Ramos (cell line): ENCODE measurements around the gene ACSS1.

Source experiments
- in situ Hi-C: fragments of 300-500 bp; cut with MboI; formaldehyde crosslinking; loops from one replicate; pipeline ENCODE4 v1.14.3; 2022; ENCODE audit warnings: low sequenced_read_pairs; ENCODE audit not compliant: unreplicated experiment

ACSS1 gene

DNA sequence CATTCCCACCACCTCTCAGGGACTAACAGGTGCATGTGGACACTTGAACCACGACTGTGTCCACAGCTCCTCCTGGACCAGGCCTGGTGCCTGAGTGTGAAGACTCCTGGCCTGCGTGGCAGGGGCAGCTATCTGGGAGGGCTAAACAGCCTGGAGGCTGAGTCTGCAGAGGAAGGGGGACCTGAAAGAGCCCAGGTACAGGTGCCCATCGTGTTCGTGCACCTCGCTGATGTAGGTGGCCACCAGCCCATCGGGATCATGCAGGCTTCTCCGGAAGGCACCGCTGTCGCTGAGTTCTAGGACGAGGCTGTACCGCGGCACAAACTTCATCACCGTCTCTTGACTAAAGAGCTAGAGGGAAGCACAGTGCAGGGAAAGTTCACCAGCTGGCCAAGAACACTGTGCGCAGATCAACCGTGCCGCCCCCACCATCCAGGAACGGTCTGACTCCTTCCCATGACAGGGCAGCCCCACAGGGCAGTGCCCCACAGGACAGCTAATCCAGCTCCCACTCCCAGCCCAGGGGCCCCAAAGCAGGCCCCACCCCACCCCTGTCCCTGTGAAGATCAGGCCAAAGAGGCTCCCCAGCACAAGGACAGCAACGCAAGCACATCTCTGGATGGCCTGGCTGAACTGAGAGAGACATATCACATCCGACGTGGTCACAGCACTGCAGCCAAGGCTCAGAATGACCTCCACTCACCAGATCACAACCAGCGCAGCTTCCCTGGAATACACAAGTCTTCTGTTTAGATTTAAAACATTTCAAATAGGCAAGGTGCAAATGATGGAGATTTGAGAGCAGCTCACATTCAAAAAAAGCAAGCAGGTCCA is 94.0 kb downstream of the ACSS1 start:
- in situ Hi-C loops, result no loop called here

DNA sequence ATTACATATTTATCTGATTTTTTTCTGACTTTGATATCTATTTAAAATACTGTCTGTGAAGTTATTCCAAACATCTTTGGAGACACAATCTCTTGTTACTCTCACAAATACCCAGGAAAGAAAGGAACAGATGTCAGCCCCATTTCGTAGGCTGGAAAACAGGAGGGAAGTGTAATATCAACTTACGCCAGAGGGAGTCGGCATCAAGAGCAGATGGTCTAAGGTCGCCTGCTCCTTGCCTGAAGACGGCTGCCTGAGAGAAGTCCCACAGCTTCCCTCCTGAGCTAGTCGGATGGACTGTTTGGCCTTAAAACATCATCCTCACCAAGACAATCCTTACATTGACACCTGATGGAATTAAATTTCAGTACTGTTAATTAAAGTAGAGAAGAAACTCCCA is 95.4 kb downstream of the ACSS1 start:
- in situ Hi-C loops, result no loop called here

GRCh38 chr20:24962182-24962492 is 95.8 kb downstream of the ACSS1 start:
- in situ Hi-C loops, result no loop called here

DNA sequence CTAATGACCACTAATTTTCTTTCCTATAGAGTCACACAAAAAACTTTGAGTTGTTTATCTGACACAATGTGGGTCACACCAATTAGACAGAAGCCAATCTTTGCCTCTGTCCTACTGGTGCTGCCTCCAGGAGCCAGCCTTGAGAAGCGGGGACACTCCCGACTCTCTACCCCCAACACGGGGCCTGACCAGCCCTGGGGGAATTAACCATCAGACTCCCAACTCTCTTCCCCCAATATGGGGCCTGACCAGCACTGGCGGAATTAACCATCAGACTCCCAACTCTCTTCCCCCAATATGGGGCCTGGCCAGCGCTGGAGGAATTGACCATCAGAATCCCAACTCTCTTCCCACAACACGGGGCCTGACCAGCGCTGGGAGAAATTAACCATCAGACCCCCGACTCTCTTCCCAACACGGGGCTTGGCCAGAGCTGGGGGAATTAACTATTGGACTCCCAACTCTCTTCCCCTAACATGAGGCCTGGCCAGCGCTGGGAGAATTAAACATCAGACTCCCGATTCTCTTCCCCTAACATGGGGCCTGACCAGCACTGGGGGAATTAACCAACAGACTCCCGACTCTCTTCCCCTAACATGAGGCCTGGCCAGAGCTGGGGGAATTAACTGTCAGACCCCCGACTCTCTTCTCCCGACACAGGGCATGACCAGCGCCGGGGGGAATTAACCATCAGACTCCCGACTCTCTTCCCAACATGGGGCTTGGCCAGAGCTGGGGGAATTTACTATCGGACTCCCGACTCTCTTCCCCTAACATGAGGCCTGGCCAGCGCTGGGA is 96.4 kb downstream of the ACSS1 start:
- in situ Hi-C loops, result no loop called here

DNA sequence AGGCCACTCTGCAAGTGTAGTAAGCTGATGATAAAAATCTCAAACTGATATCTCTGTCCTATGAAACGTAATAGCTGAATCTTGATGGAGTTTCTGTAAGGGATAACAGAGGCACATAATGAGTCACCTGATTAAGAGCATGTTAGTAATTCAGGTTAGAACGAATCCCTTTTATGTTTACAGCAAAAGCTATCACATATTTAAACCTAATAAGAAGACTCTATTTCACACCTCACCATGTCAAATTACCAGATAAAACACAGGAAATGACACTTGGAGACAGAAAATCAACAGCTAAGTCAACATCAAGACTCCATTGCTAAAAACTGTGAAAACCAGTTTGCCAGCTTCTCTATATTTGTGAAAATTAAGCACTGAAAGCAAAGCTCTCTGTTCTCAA is 97.1 kb downstream of the ACSS1 start:
- in situ Hi-C loops, result no loop called here

DNA sequence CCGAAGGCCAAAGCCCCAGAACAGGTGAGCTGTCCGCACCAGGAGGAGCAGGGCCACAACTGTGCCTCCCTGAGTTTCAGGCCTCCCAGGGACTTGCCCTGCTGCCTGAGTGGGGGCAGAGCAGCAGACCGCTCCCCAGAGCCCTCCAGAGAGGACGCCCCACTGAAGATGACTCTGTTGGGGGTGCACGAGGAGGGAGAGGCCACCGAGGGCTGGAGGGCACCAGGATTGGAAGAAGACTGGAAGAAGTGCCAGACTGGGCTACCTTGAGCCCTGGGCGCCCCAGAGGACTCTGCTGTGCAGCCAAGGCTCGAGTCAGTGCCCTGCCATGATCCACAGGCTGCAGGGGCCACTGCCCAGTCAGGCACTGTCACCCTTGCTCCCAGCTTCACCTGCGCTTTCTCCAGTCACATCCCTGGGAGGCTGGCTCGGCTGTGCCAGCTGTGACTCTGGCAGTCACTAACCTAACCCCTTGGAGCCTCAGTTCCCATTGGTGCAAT is 97.6 kb downstream of the ACSS1 start:
- in situ Hi-C loops, result no loop called here

DNA sequence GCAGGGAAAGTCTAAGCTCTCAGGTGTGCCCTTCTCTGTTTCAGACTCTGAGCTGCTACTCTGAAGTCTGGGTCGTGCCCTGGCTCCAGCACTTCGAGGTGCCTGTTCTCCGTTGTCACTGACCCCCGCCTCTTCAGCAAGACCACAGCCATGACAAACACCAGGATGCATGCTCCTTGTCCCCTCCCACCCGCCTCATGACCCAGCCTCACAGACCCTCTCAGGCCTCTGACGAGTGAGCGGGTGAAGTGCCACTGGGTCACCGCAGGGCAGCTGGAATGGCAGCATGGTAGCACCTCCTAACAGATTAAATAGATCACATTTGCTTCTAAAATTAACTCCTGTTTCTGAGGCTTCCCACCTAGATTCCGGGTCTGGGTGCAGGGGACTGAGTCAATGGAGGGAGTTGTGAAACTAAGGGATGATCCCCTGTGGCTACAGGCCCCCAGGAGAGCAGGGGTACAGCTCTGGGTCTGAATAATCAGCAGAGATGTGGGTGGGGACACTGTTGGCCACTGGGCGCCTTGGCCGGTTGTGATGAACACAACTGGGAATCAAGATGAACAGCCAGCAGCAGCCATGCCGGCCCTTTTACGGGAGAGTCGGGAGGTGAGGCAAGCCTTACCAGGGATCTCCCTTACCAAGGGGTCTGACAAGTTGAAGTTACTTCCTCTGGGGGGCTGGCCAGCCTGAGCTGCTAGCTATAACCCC is 98.2 kb downstream of the ACSS1 start:
- in situ Hi-C loops, result no loop called here

GRCh38 chr20:24958506-24959385 is 99.2 kb downstream of the ACSS1 start:
- in situ Hi-C loops, result no loop called here

- in situ Hi-C loops, result no loop called here
Observed at GRCh38 chr20:24957326-24958016, 100.5 kb downstream of the ACSS1 start.
